ENCODE data around the gene NPHS1.

The NPHS1 gene

DNA sequence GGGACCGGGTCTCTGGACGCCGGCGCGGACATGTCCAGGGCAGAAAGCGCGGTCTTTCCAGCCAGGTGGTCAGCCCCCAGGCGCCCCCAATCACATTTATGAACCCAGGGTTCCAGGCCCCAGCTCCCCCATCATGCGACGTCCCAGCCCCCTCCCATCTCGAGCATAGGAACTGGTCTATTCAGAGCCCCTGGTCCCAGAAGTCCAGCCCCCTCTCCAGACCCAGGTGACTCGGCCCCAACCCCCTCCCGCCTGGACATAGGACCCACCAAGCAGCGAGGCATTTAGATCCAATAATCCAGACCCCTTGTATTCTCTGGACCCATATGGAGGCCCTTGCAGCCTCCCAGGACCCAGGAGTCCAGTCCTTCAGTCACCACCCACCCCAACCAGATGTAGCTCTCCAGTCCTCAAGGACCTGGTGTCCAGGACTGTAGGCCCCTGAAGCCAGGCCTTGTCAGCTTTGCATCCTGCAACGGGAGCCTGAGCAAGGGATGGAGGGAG is 16.6 kb upstream of the NPHS1 start:
- TF ChIP-seq, protein P1, sequence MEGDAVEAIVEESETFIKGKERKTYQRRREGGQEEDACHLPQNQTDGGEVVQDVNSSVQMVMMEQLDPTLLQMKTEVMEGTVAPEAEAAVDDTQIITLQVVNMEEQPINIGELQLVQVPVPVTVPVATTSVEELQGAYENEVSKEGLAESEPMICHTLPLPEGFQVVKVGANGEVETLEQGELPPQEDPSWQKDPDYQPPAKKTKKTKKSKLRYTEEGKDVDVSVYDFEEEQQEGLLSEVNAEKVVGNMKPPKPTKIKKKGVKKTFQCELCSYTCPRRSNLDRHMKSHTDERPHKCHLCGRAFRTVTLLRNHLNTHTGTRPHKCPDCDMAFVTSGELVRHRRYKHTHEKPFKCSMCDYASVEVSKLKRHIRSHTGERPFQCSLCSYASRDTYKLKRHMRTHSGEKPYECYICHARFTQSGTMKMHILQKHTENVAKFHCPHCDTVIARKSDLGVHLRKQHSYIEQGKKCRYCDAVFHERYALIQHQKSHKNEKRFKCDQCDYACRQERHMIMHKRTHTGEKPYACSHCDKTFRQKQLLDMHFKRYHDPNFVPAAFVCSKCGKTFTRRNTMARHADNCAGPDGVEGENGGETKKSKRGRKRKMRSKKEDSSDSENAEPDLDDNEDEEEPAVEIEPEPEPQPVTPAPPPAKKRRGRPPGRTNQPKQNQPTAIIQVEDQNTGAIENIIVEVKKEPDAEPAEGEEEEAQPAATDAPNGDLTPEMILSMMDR (IDR thresholded peaks at IDR 0.05; ENCODE audit: control insufficient read depth, extremely low read depth, insufficient read depth) = no peak
- H3K4me3 ChIP-seq (ENCODE audit: low read depth, low read length) = peak overlapping the region; percentile 53
- DNase-seq (ENCODE audit: low read depth) = no peak

- no peak for DNase-seq (ENCODE audit: low read depth)
- peak within 1 kb of the TSS; percentile 53 for H3K4me3 ChIP-seq (ENCODE audit: low read depth, low read length)
- TF ChIP-seq, protein P1 (IDR thresholded peaks at IDR 0.05; ENCODE audit: control insufficient read depth, extremely low read depth, insufficient read depth) = no peak
These were observed 16.0 kb upstream of the NPHS1 start, which contains the start of gene APLP1 for GRCh38 chr19:35868172-35868822. TSS of gene APLP1 (plus strand) at chr19:35868574. CDS start at chr19:35868637, 63 bp downstream.

- no peak for DNase-seq (ENCODE audit: low read depth)
- H3K4me3 ChIP-seq (ENCODE audit: low read depth, low read length) = no peak overlapping the region
- TF ChIP-seq, protein P1 (IDR thresholded peaks at IDR 0.05; ENCODE audit: control insufficient read depth, extremely low read depth, insufficient read depth) = no peak
These were observed 10.7 kb upstream of the NPHS1 start for GRCh38 chr19:35863018-35863417.

- no peak overlapping the region for H3K4me3 ChIP-seq (ENCODE audit: low read depth, low read length)
- no peak for DNase-seq (ENCODE audit: low read depth)
- TF ChIP-seq, protein P1 (IDR thresholded peaks at IDR 0.05; ENCODE audit: control insufficient read depth, extremely low read depth, insufficient read depth) = no peak
These were observed 10.2 kb upstream of the NPHS1 start for GRCh38 chr19:35862528-35862927.

DNA sequence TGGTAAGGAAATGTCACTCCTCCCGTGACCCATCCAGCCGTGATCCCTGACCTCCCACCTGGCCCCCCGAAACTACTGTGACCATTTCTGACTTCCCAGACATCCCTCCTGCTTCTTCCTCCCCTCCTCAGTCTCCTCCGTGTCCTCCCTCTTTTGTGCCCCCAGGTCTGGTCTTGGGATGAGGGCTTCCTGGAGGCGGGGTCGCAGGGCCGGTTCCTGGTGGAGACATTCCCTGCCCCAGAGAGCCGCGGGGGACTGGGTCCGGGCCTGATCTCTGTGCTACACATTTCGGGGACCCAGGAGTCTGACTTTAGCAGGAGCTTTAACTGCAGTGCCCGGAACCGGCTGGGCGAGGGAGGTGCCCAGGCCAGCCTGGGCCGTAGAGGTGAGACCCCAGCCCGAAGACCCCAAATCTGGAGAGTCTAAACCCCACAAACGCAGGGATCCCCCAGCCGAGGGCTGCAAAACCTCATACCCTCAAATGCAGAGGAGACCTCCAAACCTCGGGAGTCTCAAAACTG is 9.4 kb upstream of the NPHS1 start:
- H3K4me3 ChIP-seq (ENCODE audit: low read depth, low read length) = no peak overlapping the region
- DNase-seq (ENCODE audit: low read depth) = no peak
- TF ChIP-seq, protein P1 (IDR thresholded peaks at IDR 0.05; ENCODE audit: control insufficient read depth, extremely low read depth, insufficient read depth) = no peak

DNA sequence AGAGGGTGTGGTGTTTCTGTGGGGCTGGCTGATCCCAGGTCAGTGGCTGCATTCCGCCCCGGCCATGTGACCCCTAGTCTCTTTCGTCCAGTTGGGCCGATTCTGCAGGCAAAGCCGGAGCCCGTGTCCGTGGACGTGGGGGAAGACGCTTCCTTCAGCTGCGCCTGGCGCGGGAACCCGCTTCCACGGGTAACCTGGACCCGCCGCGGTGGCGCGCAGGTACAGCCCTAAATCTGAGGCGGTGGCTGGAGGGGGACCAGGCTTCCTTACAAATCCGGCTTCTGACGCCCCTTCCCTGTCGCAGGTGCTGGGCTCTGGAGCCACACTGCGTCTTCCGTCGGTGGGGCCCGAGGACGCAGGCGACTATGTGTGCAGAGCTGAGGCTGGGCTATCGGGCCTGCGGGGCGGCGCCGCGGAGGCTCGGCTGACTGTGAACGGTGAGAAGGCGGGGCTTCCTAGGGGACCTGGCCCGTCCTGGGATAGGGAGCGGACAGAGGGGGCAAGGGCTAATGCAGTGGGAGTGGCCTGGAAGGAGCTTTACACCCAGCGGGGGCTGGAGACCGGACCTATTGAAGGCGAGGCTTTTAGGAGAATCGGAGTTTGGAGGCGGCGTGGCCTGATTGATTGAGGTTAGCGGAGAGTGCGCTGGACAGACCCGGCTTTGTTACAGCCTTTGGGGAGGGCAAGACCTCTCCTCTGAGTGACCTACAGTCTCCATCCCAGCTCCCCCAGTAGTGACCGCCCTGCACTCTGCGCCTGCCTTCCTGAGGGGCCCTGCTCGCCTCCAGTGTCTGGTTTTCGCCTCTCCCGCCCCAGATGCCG is 8.7 kb upstream of the NPHS1 start:
- DNase-seq (ENCODE audit: low read depth) = no peak
- TF ChIP-seq, protein P1 (IDR thresholded peaks at IDR 0.05; ENCODE audit: control insufficient read depth, extremely low read depth, insufficient read depth) = no peak
- H3K4me3 ChIP-seq (ENCODE audit: low read depth, low read length) = no peak overlapping the region

All from LNCaP clone FGC (cell line).